Smooth muscle cell (in vitro differentiated cells): ENCODE results near the gene PSAT1. TPM values are rescaled to one million over a fixed set of nuclear protein-coding genes. Genes with fewer than 3 reads are reported as not detected.

Source experiments
- DNase-seq: peaks from one replicate; lab custom pipeline; 2025; ENCODE audit not compliant: unreplicated experiment; lab: John Stamatoyannopoulos, UW
- H2AFZ ChIP-seq: fragments of 200-600 bp; sonication (generic); 2 replicates; pipeline ENCODE4 v1.6.0; 2016; ENCODE audit warnings: antibody characterized with exemption, low read depth, mild to moderate bottlenecking
- H3F3A ChIP-seq: fragments of 200-600 bp; sonication (generic); 2 replicates; pipeline ENCODE4 v1.6.0; 2017; ENCODE audit warnings: antibody characterized with exemption, low read depth
- H3K27ac ChIP-seq: fragments of 200-600 bp; sonication (generic); 2 replicates; pipeline ENCODE4 v1.5.1; 2016; ENCODE audit warnings: low read depth, mild to moderate bottlenecking
- H3K27me3 ChIP-seq: fragments of 200-600 bp; sonication (generic); 2 replicates; pipeline ENCODE4 v1.6.1; 2016; ENCODE audit warnings: low read depth, mild to moderate bottlenecking
- H3K36me3 ChIP-seq: fragments of 200-600 bp; sonication (generic); 2 replicates; pipeline ENCODE4 v1.5.1; 2016; ENCODE audit warnings: low read depth
- H3K4me1 ChIP-seq: fragments of 200-600 bp; sonication (generic); 2 replicates; pipeline ENCODE4 v1.5.1; 2016; ENCODE audit warnings: low read depth
- H3K4me2 ChIP-seq: fragments of 200-600 bp; sonication (generic); 2 replicates; pipeline ENCODE4 v1.6.0; 2016; ENCODE audit warnings: mild to moderate bottlenecking
- H3K4me3 ChIP-seq: fragments of 200-600 bp; sonication (generic); 2 replicates; pipeline ENCODE4 v1.5.1; 2016; ENCODE audit warnings: mild to moderate bottlenecking
- H3K79me2 ChIP-seq: fragments of 200-600 bp; sonication (generic); 2 replicates; pipeline ENCODE4 v1.6.0; 2016; ENCODE audit warnings: low read depth, mild to moderate bottlenecking
- H3K9ac ChIP-seq: fragments of 200-600 bp; sonication (generic); 2 replicates; pipeline ENCODE4 v1.6.0; 2016; ENCODE audit warnings: low read depth
- H3K9me3 ChIP-seq: fragments of 200-600 bp; sonication (generic); replicated peaks from 2 replicates; pipeline ENCODE4 v1.5.1; 2016; ENCODE audit warnings: low read depth
- H4K20me1 ChIP-seq: fragments of 200-600 bp; sonication (generic); 2 replicates; pipeline ENCODE4 v1.6.0; 2016; ENCODE audit warnings: low read depth
- CTCF ChIP-seq: fragments of 200-600 bp; sonication (generic); IDR thresholded peaks from 2 replicates; pipeline ENCODE4 v1.5.1; 2017; ENCODE audit warnings: borderline replicate concordance, mild to moderate bottlenecking, antibody characterized with exemption; ENCODE audit not compliant: insufficient read depth, poor library complexity, severe bottlenecking
- WGBS: methylation state at CpG from one replicate; pipeline ENCODE4 v1.1.7; 2016; ENCODE audit warnings: low lambda C conversion rate; 5-methylcytosine and 5-hydroxymethylcytosine counted together
- polyA plus RNA-seq: library from polyadenylated mRNA; unstranded; fragments of >200 nt; fragmentation: Nextera tagmentation; extraction: Ambion mirVana; gene quantifications from 2 replicates; pipeline ENCODE4 v1.2.1, GENCODE V29; 2016
- total RNA-seq: library from RNA; depleted of rRNA; stranded (reverse); fragments of >200 nt; gene quantifications from 2 replicates; pipeline ENCODE4 v1.2.3, GENCODE V29; 2014

Gene PSAT1
- total and polyA plus RNA-seq, 2 experiments from 2014 or later, result 70.6 to 85.1 TPM

DNA sequence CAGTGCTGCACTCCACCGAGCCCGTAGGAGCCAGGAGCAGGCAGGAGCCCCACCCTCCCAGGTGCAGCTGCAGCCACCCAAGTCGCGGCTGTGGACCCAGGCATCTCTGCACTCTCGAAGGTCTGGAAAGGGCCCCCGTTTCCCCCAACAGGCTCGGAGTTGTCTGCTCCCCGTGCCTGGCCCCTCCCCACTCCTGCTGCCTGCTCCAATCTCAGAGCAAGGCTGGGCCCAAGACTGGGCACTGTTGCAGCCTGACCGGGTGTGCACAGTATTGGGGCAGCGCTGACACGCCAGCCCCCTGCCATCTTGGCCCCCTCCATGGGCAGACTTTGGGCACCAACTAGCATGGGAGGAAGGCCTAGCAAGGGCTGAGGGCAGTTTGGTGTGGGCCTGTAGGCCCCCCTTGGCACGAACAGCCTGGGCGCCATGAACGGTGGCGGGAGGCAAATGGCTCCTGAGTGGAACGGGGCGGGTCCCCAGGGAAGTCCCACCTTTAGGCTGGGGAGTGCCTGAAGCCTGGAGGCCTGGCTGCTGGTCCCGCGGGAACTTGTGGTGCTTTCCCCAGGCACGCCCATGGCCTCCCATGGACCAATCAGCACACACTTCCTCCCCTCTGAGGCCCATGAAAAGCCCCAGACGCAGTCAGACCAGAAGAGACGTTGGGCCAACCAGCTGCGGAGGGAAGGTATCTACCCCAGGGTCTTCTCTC, 60.4 kb downstream of the PSAT1 start:
- Histone ChIP-seq H3K27me3 (no peaks in the 10 kb centered on the region), H4K20me1 (no peaks in the 10 kb centered on the region), H3K79me2 (no peaks in the 10 kb centered on the region), H3F3A (no peaks in the 10 kb centered on the region), H3K27ac (no peak overlapping the region), H3K4me3 (no peak overlapping the region), H3K9me3 (no peaks in the 10 kb centered on the region), H2AFZ (no peak overlapping the region), H3K36me3 (no peaks in the 10 kb centered on the region), H3K4me1 (no peaks in the 10 kb centered on the region), H3K4me2 (no peak overlapping the region), H3K9ac (no peak overlapping the region)
- DNase-seq, result no peak
- 95% methylated on average over 19 of the region's 23 CpGs for WGBS
- no peak for TF ChIP-seq CTCF

GRCh38 chr9:78358329-78359051, 61.6 kb downstream of the PSAT1 start:
- no peaks in the 10 kb centered on the region for H3F3A ChIP-seq
- H3K27ac ChIP-seq, result no peak overlapping the region
- no peaks in the 10 kb centered on the region for H4K20me1 ChIP-seq
- WGBS, result 98% methylated on average over 17 of the region's 17 CpGs
- H2AFZ ChIP-seq, result no peak overlapping the region
- H3K27me3 ChIP-seq, result no peaks in the 10 kb centered on the region
- no peaks in the 10 kb centered on the region for H3K79me2 ChIP-seq
- no peak for DNase-seq
- no peak overlapping the region for H3K9ac ChIP-seq
- H3K4me3 ChIP-seq, result no peak overlapping the region
- H3K4me1 ChIP-seq, result no peaks in the 10 kb centered on the region
- no peaks in the 10 kb centered on the region for H3K9me3 ChIP-seq
- TF ChIP-seq CTCF, result no peak
- H3K4me2 ChIP-seq, result no peak overlapping the region
- H3K36me3 ChIP-seq, result no peaks in the 10 kb centered on the region

DNA sequence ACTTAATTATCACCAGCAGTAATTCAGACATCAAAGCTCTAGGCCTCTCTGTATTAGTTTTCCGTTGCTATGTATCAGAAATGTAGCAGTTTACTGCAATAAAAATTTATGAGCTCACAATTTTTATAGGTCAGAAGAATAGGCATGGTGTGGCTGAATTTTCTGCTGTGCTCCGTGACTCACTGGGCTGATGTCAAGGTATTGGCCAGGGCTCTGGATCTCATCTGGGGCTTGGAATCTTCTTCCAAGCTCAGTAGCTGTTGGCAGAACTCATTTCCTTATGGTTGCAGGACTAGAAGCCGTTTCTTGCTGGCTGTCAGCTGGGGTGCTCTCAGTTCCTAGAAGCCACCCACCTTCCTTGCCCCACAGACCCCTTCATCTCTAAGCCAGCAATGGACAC, 66.3 kb downstream of the PSAT1 start:
- H3K9me3 ChIP-seq, result no peaks in the 10 kb centered on the region
- H3K4me3 ChIP-seq, result no peak overlapping the region
- H3K36me3 ChIP-seq, result no peaks in the 10 kb centered on the region
- H2AFZ ChIP-seq, result no peak overlapping the region
- H3F3A ChIP-seq, result no peaks in the 10 kb centered on the region
- H3K27me3 ChIP-seq, result no peaks in the 10 kb centered on the region
- H3K79me2 ChIP-seq, result no peaks in the 10 kb centered on the region
- no peak overlapping the region for H3K9ac ChIP-seq
- H3K4me1 ChIP-seq, result no peaks in the 10 kb centered on the region
- H3K4me2 ChIP-seq, result no peak overlapping the region
- no peak for DNase-seq
- H4K20me1 ChIP-seq, result no peaks in the 10 kb centered on the region
- 30% methylated on average over 3 of the region's 3 CpGs for WGBS
- no peak overlapping the region for H3K27ac ChIP-seq
- no peak for TF ChIP-seq CTCF
